Esophagus squamous epithelium (tissue), 5 donors: Measurements from ENCODE around the gene SOCS3. TPM values are rescaled to one million over a fixed set of nuclear protein-coding genes. Genes with fewer than 3 reads are reported as not detected.

ENCODE experiments used
- DNase-seq: peaks from one replicate; lab custom pipeline; 2025; lab: John Stamatoyannopoulos, UW
- H3K27ac ChIP-seq, 4 donors: fragments of 200-600 bp; sonication (generic); one replicate each; pipeline ENCODE4 v1.5.1; 2016 to 2019; ENCODE audit warnings: mild to moderate bottlenecking in 1 of 4
- H3K27me3 ChIP-seq, 4 donors: fragments of 200-600 bp; sonication (generic); 1 replicate in 3 of 4; 2 replicates in 1 of 4; pipeline versions ENCODE4 v1.5.1 to v1.6.0; 2017 to 2021; ENCODE audit warnings: antibody characterized with exemption in 1 of 4
- H3K36me3 ChIP-seq, 3 donors: fragments of 200-600 bp; sonication (generic); one replicate each; pipeline ENCODE4 v1.5.1; 2016 to 2019
- H3K4me1 ChIP-seq, 3 donors: fragments of 200-600 bp; sonication (generic); one replicate each; pipeline ENCODE4 v1.5.1; 2017 to 2019
- H3K4me3 ChIP-seq, 4 donors: fragments of 200-600 bp; sonication (generic); 1 replicate in 3 of 4; 2 replicates in 1 of 4; pipeline ENCODE4 v1.5.1; 2016 to 2019; ENCODE audit warnings: mild to moderate bottlenecking in 2 of 4, moderate library complexity in 1 of 4
- H3K9me3 ChIP-seq, 3 donors: fragments of 200-600 bp; sonication (generic); one replicate each; pipeline ENCODE4 v1.5.1; 2016 to 2019
- CTCF ChIP-seq, 6 experiments: fragments of 450-650 bp in 4 of 6; fragments of 200-600 bp in 2 of 6; sonication (generic) in 2 of 6; IDR thresholded peaks; one replicate each; pipeline ENCODE4 v1.5.1; 2016 to 2019; ENCODE audit warnings: antibody characterized with exemption in 6 of 6, mild to moderate bottlenecking in 4 of 6, moderate library complexity in 4 of 6
- POLR2A ChIP-seq, 4 donors: fragments of 450-650 bp; IDR thresholded peaks; one replicate each; pipeline ENCODE4 v1.6.1; 2017; ENCODE audit warnings: antibody characterized with exemption in 4 of 4, mild to moderate bottlenecking in 4 of 4, moderate library complexity in 3 of 4
- WGBS, 2 donors: methylation state at CpG; one replicate each; pipeline ENCODE4 v1.1.5; 2018; 5-methylcytosine and 5-hydroxymethylcytosine counted together
- intact Hi-C: fragments of 100-400 bp; cut with DNase I; formaldehyde crosslinking; loops from one replicate; pipeline ENCODE4 v1.15.0; 2022
- total RNA-seq, 4 donors: library from RNA; depleted of rRNA; stranded (reverse); fragments of >200 nt; gene quantifications; one replicate each; pipeline ENCODE4 v1.1.0, GENCODE V29; 2016
- donor health status: DM: yes; HTN: yes; CAD: no.

SOCS3 gene
- total RNA-seq, 4 donors from 2014 or later, result 6.3 to 23.1 (median 17.1) TPM

DNA sequence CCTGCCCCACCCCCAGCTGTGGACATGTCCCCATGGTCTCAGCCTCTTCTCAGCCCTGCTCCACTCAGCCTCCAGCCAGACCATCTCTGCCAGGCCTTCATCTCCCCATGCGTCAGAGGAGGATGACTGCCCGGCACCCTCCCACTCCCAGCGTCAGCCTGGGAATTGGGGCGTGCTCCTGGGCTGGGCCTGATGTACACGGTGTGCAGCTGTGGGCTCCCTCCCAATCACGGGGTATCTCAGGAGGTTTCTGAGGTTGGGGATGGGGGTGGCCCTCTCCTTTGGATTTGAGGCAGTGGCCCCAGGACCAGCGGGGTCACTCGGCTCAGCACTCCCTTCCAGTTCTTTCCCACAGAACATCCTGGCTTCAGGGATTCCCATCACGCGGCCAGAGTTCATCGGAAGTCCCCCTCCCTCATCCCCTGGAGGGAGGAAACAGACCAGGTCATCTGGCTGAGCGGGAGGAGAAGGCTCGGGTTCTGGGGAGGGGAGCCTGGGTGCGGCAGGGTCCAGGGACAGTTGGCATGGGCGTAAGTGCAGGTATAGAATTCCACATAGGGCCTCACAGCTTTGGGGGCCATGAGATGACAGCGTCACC lies 36.9 kb downstream of the SOCS3 start:
- no peak overlapping the region for H3K4me3 ChIP-seq
- H3K27me3 ChIP-seq, result peaks cover 0 to 5% (median 0%) of the 10 kb centered on the region in 4 donors
- no peak for TF ChIP-seq CTCF (IDR thresholded peaks at IDR 0.05)
- TF ChIP-seq POLR2A (IDR thresholded peaks at IDR 0.05), result no peak
- DNase-seq, result no peak
- H3K27ac ChIP-seq, result peak overlapping the region; percentile 36 to 94 (median 76)
- H3K4me1 ChIP-seq, result peaks cover 31 to 46% (median 40%) of the 10 kb centered on the region in 3 donors
- no peaks in the 10 kb centered on the region for H3K36me3 ChIP-seq
- 87 to 93% methylated on average over 7 to 8 of the region's 16 CpGs for WGBS, 2 donors
- intact Hi-C loops, result no loop called here
- H3K9me3 ChIP-seq, result no peaks in the 10 kb centered on the region

GRCh38 chr17:78322327-78322857 lies 37.5 kb downstream of the SOCS3 start:
- no peak overlapping the region for H3K4me3 ChIP-seq
- peaks cover 37 to 52% (median 46%) of the 10 kb centered on the region in 3 donors for H3K4me1 ChIP-seq
- no peak for DNase-seq
- H3K27ac ChIP-seq, result peak overlapping the region; percentile 36 to 94 (median 76)
- no peaks in the 10 kb centered on the region for H3K9me3 ChIP-seq
- no peaks in the 10 kb centered on the region for H3K36me3 ChIP-seq
- no peak for TF ChIP-seq POLR2A (IDR thresholded peaks at IDR 0.05)
- no peak for TF ChIP-seq CTCF (IDR thresholded peaks at IDR 0.05)
- 79 to 94% methylated on average over 4 to 7 of the region's 9 CpGs for WGBS, 2 donors
- intact Hi-C loops, result no loop called here
- H3K27me3 ChIP-seq, result peaks cover 0 to 5% (median 0%) of the 10 kb centered on the region in 4 donors

- intact Hi-C loops, result no loop called here
- Histone ChIP-seq H3K4me1 (peaks cover 54 to 62% (median 54%) of the 10 kb centered on the region in 3 donors), H3K27me3 (peaks cover 0 to 3% (median 0%) of the 10 kb centered on the region in 4 donors), H3K36me3 (no peaks in the 10 kb centered on the region), H3K4me3 (no peak overlapping the region), H3K9me3 (no peaks in the 10 kb centered on the region), H3K27ac (no peak overlapping the region)
- WGBS, 2 donors, result 69 to 86% methylated on average over 2 to 4 of the region's 8 CpGs
- TF ChIP-seq CTCF (IDR thresholded peaks at IDR 0.05) (no peak), POLR2A (IDR thresholded peaks at IDR 0.05) (no peak)
- DNase-seq, result no peak
Observed at GRCh38 chr17:78318843-78319242, 41.0 kb downstream of the SOCS3 start.

DNA sequence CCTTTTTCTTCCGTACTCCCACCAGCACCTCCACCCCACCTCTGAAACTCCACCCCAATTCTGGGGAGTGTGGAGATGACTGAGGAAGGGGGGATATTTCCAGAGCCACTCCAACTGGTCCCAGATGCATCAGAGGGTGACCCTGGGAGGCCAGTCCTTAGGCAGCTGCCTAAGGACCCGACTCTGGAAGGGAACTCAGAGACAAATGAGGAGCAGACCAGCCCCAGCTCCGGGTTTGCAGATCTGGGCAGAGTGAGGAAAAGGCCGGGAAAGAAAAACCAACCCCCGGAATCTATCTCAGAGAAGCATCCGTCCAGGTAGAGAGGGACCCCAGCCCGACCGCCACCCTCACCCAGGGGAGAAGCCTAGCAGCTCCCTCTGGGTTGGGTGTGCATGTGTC lies 41.5 kb downstream of the SOCS3 start:
- Histone ChIP-seq H3K4me1 (peaks cover 55 to 62% (median 55%) of the 10 kb centered on the region in 3 donors), H3K9me3 (no peaks in the 10 kb centered on the region), H3K36me3 (no peaks in the 10 kb centered on the region), H3K27ac (no peak overlapping the region), H3K27me3 (peaks cover 0 to 7% (median 0%) of the 10 kb centered on the region in 4 donors), H3K4me3 (no peak overlapping the region)
- DNase-seq, result no peak
- intact Hi-C loops, result no loop called here
- TF ChIP-seq CTCF (IDR thresholded peaks at IDR 0.05) (no peak), POLR2A (IDR thresholded peaks at IDR 0.05) (no peak)
- 72 to 82% methylated on average over 4 to 6 of the region's 8 CpGs for WGBS, 2 donors

- TF ChIP-seq CTCF (IDR thresholded peaks at IDR 0.05), result no peak
- Histone ChIP-seq H3K27me3 (peaks cover 0 to 11% (median 0%) of the 10 kb centered on the region in 4 donors), H3K4me1 (peaks cover 50 to 60% (median 50%) of the 10 kb centered on the region in 3 donors), H3K9me3 (no peaks in the 10 kb centered on the region), H3K36me3 (no peaks in the 10 kb centered on the region), H3K27ac (peak overlapping the region in 1 of 4 donors; percentile 3), H3K4me3 (no peak overlapping the region)
- no peak for DNase-seq
- 46 to 67% methylated on average over 5 to 6 of the region's 10 CpGs for WGBS, 2 donors
- intact Hi-C loops, result no loop called here
Observed at GRCh38 chr17:78317794-78318400, 42.0 kb downstream of the SOCS3 start.
